ENCODE results near the gene NECAB2. TPM values are rescaled to one million over a fixed set of nuclear protein-coding genes. Genes with fewer than 3 reads are reported as not detected.

NECAB2 gene
- total RNA-seq, 2 experiments from 2014 or later, result not detected

GRCh38 chr16:83935005-83935857, 32.8 kb upstream of the NECAB2 start:
- ChIA-PET POLR2A (no interaction called here), CTCF (no interaction called here)
- Histone ChIP-seq H3K4me1 (ENCODE audit: insufficient read depth, low read length) (no peaks in the 10 kb centered on the region), H3K4me3 (ENCODE audit: low read length) (no peak overlapping the region), H3K27me3 (ENCODE audit: control insufficient read depth in 1 of 2, insufficient read depth in 2 of 2, low read length in 2 of 2) (no peaks in the 10 kb centered on the region), H3K27ac (ENCODE audit: low read depth in 1 of 2, low read length in 2 of 2) (no peak overlapping the region), H3K9me3 (ENCODE audit: control insufficient read depth in 1 of 2, insufficient read depth in 1 of 2, low read length in 2 of 2) (no peaks in the 10 kb centered on the region), H3K36me3 (ENCODE audit: insufficient read depth, low read length) (no peaks in the 10 kb centered on the region)
- H3K27me3 Mint-ChIP-seq, result no peaks in the 10 kb centered on the region
- DNase-seq (no peak), ATAC-seq (ENCODE audit: poor library complexity) (no peak)
- no peak overlapping the region for H3K4me3 Mint-ChIP-seq
- no peaks in the 10 kb centered on the region for H3K9me3 Mint-ChIP-seq
- TF ChIP-seq CTCF (IDR thresholded peaks at IDR 0.05), result no peak
- peaks cover 4% of the 10 kb centered on the region for H3K4me1 Mint-ChIP-seq (ENCODE audit: low read depth)
- peaks cover 3% of the 10 kb centered on the region for H3K36me3 Mint-ChIP-seq (ENCODE audit: low read depth)
- intact Hi-C loops (cut with DNase I, micrococcal nuclease), result no loop called here
- H3K27ac Mint-ChIP-seq, result no peak overlapping the region

GRCh38 chr16:83935858-83936255, 32.2 kb upstream of the NECAB2 start:
- intact Hi-C loops (cut with DNase I, micrococcal nuclease), result no loop called here
- ATAC-seq (ENCODE audit: poor library complexity) (no peak), DNase-seq (no peak)
- H3K27ac Mint-ChIP-seq, result no peak overlapping the region
- Histone ChIP-seq H3K27me3 (ENCODE audit: control insufficient read depth in 1 of 2, insufficient read depth in 2 of 2, low read length in 2 of 2) (no peaks in the 10 kb centered on the region), H3K9me3 (ENCODE audit: control insufficient read depth in 1 of 2, insufficient read depth in 1 of 2, low read length in 2 of 2) (no peaks in the 10 kb centered on the region), H3K4me3 (ENCODE audit: low read length) (no peak overlapping the region), H3K36me3 (ENCODE audit: insufficient read depth, low read length) (no peaks in the 10 kb centered on the region), H3K27ac (ENCODE audit: low read depth in 1 of 2, low read length in 2 of 2) (no peak overlapping the region), H3K4me1 (ENCODE audit: insufficient read depth, low read length) (no peaks in the 10 kb centered on the region)
- no peaks in the 10 kb centered on the region for H3K27me3 Mint-ChIP-seq
- peaks cover 4% of the 10 kb centered on the region for H3K4me1 Mint-ChIP-seq (ENCODE audit: low read depth)
- peaks cover 3% of the 10 kb centered on the region for H3K36me3 Mint-ChIP-seq (ENCODE audit: low read depth)
- POLR2A ChIA-PET, result no interaction called here
- H3K4me3 Mint-ChIP-seq, result no peak overlapping the region
- CTCF ChIA-PET, result no interaction called here
- no peak for TF ChIP-seq CTCF (IDR thresholded peaks at IDR 0.05)
- no peaks in the 10 kb centered on the region for H3K9me3 Mint-ChIP-seq

- ChIA-PET POLR2A (no interaction called here), CTCF (no interaction called here)
- DNase-seq, result no peak
- Mint-ChIP-seq H3K9me3 (no peaks in the 10 kb centered on the region), H3K27ac (no peak overlapping the region), H3K27me3 (no peaks in the 10 kb centered on the region), H3K4me3 (no peak overlapping the region), H3K36me3 (ENCODE audit: low read depth) (peaks cover 3% of the 10 kb centered on the region), H3K4me1 (ENCODE audit: low read depth) (peaks cover 4% of the 10 kb centered on the region)
- Histone ChIP-seq H3K27me3 (ENCODE audit: control insufficient read depth in 1 of 2, insufficient read depth in 2 of 2, low read length in 2 of 2) (no peaks in the 10 kb centered on the region), H3K36me3 (ENCODE audit: insufficient read depth, low read length) (no peaks in the 10 kb centered on the region), H3K4me3 (ENCODE audit: low read length) (no peak overlapping the region), H3K27ac (ENCODE audit: low read depth in 1 of 2, low read length in 2 of 2) (no peak overlapping the region), H3K9me3 (ENCODE audit: control insufficient read depth in 1 of 2, insufficient read depth in 1 of 2, low read length in 2 of 2) (no peaks in the 10 kb centered on the region), H3K4me1 (ENCODE audit: insufficient read depth, low read length) (no peaks in the 10 kb centered on the region)
- TF ChIP-seq CTCF (IDR thresholded peaks at IDR 0.05), result no peak
- ATAC-seq (ENCODE audit: poor library complexity), result no peak
- intact Hi-C loops (cut with DNase I, micrococcal nuclease), result no loop called here
Observed at GRCh38 chr16:83936581-83937165, 31.4 kb upstream of the NECAB2 start.
